ENCODE data around the gene CLPX.

DNA sequence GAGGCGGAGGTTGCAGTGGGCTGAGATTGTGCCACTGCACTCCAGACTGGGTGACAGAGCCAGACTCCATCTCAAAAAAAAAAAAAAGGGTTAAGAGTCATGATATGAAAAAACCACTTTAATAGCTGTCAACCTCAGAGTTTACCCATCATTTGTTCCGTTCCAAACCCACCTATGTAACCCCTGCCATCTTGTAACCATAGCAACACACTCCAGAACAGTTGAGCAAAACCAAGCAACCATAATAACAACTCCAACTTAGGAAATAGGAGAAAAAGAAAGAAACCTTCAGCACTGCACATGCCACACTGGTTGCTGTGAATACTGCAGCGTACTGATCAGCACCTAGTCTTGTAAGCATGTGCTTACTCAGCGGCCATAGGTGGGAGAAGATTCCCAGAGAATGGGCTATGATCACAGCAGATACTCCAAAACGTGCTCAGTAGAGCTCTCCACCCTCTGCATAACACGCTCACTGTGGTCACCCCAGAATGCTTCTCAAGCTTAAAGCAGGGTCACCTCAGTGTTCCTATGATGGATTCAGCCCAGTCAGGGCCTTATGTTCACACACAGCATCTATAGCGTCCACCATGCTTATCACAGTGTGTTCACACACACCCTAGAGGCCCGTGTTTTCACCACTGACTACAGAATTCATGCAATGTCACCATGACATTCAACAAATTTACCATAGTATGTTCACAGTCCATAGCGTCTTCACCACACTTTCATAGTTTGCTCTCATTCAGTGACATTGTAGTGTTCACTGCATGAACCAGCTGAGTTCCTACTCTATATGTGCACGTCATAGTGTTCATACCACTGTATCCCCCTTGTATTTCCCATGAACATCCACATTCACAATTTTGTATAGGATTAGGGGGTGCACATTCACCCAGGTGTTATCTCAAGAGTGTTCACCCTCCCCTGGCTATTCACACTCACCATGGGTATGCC is 32.7 kb upstream of the CLPX start:
- TF ChIP-seq, protein P1, sequence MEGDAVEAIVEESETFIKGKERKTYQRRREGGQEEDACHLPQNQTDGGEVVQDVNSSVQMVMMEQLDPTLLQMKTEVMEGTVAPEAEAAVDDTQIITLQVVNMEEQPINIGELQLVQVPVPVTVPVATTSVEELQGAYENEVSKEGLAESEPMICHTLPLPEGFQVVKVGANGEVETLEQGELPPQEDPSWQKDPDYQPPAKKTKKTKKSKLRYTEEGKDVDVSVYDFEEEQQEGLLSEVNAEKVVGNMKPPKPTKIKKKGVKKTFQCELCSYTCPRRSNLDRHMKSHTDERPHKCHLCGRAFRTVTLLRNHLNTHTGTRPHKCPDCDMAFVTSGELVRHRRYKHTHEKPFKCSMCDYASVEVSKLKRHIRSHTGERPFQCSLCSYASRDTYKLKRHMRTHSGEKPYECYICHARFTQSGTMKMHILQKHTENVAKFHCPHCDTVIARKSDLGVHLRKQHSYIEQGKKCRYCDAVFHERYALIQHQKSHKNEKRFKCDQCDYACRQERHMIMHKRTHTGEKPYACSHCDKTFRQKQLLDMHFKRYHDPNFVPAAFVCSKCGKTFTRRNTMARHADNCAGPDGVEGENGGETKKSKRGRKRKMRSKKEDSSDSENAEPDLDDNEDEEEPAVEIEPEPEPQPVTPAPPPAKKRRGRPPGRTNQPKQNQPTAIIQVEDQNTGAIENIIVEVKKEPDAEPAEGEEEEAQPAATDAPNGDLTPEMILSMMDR (IDR thresholded peaks at IDR 0.05): no peak
- no peak for TF ChIP-seq POLR2A (IDR thresholded peaks at IDR 0.05)
- no peak for TF ChIP-seq EP300 (IDR thresholded peaks at IDR 0.05)

Data from upper lobe of left lung (tissue), 4 donors.